GM19023 (cell line): ENCODE results near the gene NXPH4.
A peak's percentile ranks its signal among the peaks of the same experiment; 100 is the strongest.

Experiments
- ATAC-seq: cut with Tn5 transposase; IDR thresholded peaks from one replicate; pipeline ENCODE4 v1.9.1; 2021; ENCODE audit warnings: mild to moderate bottlenecking, moderate library complexity; ENCODE audit not compliant: unreplicated experiment

Gene NXPH4

GRCh38 chr12:57182918-57183575 is 33.5 kb upstream of the NXPH4 start:
- peak; percentile 86 for ATAC-seq

- no peak for ATAC-seq
Observed at GRCh38 chr12:57183939-57184725, 32.5 kb upstream of the NXPH4 start.

DNA sequence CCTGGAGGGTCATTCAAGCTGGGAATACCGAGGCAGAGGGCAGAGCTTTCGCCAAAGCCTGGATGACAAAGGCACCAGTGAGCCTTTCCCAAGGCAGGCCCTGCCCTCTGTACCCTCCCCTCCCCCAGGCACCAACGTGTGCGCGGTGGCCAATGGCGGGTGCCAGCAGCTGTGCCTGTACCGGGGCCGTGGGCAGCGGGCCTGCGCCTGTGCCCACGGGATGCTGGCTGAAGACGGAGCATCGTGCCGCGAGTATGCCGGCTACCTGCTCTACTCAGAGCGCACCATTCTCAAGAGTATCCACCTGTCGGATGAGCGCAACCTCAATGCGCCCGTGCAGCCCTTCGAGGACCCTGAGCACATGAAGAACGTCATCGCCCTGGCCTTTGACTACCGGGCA is 31.2 kb upstream of the NXPH4 start:
- ATAC-seq, result no peak

GRCh38 chr12:57185906-57186508 is 30.6 kb upstream of the NXPH4 start:
- no peak for ATAC-seq

GRCh38 chr12:57187222-57188089 is 29.1 kb upstream of the NXPH4 start:
- no peak for ATAC-seq

GRCh38 chr12:57188090-57188425 is 28.5 kb upstream of the NXPH4 start:
- no peak for ATAC-seq

DNA sequence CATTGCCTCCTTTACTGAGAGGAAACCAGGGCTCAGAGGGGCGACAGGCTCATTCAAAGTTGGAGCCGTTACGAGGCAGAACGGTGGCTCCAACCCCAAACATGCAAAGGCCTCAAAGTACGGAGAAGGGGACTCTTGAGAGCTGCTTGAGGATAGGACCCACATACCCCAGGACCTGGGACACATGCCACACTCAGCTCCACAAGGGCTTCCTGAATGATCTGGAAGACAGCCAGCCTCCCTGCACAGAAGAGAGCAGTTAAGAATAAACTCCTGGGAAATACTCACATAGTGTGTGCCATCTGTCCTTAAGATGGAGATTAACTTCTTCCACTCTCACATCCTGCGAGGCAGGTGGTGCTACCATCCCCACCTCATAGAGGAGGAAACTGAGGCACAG is 26.6 kb upstream of the NXPH4 start:
- no peak for ATAC-seq

DNA sequence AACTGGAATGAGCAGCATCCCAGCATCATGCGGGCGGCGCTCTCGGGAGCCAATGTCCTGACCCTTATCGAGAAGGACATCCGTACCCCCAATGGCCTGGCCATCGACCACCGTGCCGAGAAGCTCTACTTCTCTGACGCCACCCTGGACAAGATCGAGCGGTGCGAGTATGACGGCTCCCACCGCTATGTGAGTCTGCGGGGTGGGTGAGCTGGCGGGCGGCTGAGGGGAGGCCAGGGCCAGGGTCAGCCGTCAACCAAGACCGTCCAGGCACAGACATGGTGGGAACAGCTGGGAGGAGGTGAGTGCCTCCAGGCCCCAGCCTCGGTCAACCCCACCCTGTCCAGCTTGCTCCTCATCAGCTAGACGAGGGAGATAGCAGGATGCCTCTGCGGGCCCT is 25.8 kb upstream of the NXPH4 start:
- no peak for ATAC-seq

- no peak for ATAC-seq
Observed at GRCh38 chr12:57191410-57191809, 25.2 kb upstream of the NXPH4 start.

DNA sequence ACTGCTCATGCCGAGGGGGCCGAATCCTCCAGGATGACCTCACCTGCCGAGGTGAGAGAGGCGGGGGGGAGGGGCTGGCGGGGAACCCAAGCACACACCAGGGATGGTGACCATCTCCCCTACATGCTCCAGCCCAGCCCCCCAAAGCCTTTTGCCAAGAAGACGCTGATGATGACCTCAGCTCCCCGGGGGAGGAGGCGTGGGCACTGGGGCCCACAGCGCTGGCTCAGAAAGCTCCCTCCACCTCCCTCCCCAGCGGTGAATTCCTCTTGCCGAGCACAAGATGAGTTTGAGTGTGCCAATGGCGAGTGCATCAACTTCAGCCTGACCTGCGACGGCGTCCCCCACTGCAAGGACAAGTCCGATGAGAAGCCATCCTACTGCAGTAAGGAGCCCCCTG is 23.7 kb upstream of the NXPH4 start:
- ATAC-seq, result no peak

- ATAC-seq, result no peak
Observed at GRCh38 chr12:57193706-57194245, 22.8 kb upstream of the NXPH4 start.

DNA sequence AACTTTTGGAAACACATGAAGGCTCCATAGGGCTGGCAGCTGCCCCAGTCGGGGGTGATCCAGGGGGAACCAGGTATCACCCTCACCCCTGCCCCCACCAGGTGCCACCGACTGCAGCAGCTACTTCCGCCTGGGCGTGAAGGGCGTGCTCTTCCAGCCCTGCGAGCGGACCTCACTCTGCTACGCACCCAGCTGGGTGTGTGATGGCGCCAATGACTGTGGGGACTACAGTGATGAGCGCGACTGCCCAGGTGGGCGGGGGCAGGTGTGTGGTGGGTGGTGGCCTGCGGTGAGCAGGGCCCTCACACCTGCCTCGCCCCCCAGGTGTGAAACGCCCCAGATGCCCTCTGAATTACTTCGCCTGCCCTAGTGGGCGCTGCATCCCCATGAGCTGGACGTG is 22.3 kb upstream of the NXPH4 start:
- no peak for ATAC-seq

DNA sequence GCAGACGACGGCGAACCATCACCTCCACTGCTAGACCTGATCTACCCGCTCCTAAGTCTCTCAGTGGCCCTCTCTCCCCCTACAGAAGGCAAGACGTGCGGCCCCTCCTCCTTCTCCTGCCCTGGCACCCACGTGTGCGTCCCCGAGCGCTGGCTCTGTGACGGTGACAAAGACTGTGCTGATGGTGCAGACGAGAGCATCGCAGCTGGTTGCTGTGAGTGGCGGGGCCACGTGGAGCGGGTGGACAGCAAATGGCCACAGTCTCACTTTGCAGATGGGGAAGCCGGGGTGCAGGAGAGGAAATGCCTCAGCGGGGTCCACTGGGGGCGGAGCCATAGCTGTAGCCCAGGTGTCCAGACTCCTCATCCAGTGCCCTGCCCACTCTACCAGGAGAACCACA is 21.4 kb upstream of the NXPH4 start:
- no peak for ATAC-seq

DNA sequence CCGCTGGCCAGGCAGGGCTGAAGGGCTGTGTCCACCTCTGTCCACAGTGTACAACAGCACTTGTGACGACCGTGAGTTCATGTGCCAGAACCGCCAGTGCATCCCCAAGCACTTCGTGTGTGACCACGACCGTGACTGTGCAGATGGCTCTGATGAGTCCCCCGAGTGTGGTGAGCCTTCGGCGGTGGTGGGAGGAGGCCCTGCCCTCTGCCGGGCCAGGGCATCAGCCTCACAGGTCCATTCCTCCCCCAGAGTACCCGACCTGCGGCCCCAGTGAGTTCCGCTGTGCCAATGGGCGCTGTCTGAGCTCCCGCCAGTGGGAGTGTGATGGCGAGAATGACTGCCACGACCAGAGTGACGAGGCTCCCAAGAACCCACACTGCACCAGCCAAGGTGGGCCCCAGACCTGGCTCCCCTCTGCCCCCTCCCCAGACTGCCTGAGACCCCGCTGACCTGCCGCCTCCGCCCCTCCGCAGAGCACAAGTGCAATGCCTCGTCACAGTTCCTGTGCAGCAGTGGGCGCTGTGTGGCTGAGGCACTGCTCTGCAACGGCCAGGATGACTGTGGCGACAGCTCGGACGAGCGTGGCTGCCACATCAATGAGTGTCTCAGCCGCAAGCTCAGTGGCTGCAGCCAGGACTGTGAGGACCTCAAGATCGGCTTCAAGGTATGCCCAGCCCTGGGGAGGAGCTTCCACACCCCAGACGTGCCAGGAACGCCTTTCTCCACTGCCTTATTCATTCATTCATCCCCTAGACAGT is 20.8 kb upstream of the NXPH4 start:
- no peak for ATAC-seq

GRCh38 chr12:57196439-57196838 is 20.2 kb upstream of the NXPH4 start:
- ATAC-seq, result no peak

DNA sequence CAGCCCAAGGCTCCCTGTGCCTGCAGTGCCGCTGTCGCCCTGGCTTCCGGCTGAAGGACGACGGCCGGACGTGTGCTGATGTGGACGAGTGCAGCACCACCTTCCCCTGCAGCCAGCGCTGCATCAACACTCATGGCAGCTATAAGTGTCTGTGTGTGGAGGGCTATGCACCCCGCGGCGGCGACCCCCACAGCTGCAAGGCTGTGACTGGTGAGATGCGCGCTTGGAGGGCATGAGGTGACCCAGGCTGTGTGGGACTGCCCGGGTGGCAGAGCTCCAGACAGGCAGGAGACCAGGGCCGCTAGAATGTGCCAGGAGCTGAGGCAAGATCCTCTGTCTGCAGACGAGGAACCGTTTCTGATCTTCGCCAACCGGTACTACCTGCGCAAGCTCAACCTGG is 19.6 kb upstream of the NXPH4 start:
- ATAC-seq, result no peak

DNA sequence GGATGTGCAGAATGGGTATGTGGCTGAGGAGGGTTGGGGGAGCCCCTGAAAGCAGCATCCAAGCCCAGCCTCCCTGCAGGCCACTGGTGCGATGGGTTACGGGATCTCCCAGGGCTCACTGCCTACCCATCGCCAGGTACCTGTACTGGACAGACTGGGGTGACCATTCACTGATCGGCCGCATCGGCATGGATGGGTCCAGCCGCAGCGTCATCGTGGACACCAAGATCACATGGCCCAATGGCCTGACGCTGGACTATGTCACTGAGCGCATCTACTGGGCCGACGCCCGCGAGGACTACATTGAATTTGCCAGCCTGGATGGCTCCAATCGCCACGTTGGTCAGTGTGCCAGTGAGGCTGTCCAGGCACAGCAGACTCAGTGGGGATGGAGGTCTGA is 18.3 kb upstream of the NXPH4 start:
- ATAC-seq, result no peak

GRCh38 chr12:57199191-57199590 is 17.4 kb upstream of the NXPH4 start:
- no peak for ATAC-seq

- ATAC-seq, result no peak
Observed at GRCh38 chr12:57200497-57200896, 16.1 kb upstream of the NXPH4 start.

DNA sequence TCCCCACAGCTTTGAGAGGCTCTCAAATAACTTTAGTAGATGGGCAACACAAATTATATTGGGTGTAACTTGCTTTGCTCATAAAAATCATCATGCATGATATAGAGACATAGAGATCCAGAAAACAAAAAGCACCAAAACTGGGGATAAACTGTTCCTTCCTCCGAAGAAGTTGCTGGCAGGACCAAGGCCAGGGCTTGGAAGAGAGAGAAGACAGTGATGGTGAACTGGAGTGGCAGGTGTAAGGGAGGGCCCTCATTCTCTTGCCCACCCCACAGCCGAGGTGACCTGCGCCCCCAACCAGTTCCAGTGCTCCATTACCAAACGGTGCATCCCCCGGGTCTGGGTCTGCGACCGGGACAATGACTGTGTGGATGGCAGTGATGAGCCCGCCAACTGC is 15.4 kb upstream of the NXPH4 start:
- no peak for ATAC-seq
